CD4-positive, alpha-beta T cell treated with Interleukin-15 for 4 hours (primary cell): ENCODE results near the gene NOLC1.

Experiments
- DNase-seq: peaks from one replicate; pipeline ENCODE4 v3.0.0-alpha.2; 2020; ENCODE audit warnings: low spot score

NOLC1 gene

GRCh38 chr10:102121739-102122372 is 30.3 kb upstream of the NOLC1 start:
- no peak for DNase-seq

- no peak for DNase-seq
These were observed 29.7 kb upstream of the NOLC1 start for GRCh38 chr10:102122450-102122849.

GRCh38 chr10:102123223-102123622 is 29.0 kb upstream of the NOLC1 start:
- DNase-seq, result no peak

GRCh38 chr10:102131286-102132170 is 20.7 kb upstream of the NOLC1 start:
- no peak for DNase-seq

- no peak for DNase-seq
These were observed 20.0 kb upstream of the NOLC1 start for GRCh38 chr10:102132193-102132562.

- DNase-seq, result peak; percentile 97
These were observed 19.4 kb upstream of the NOLC1 start, which contains the start of gene PPRC1 for GRCh38 chr10:102132563-102133372. Gene PPRC1, plus strand, starts transcription at chr10:102133040. Its CDS starts 29 bp downstream, at chr10:102133069.

- peak; percentile 43 for DNase-seq
These were observed 18.6 kb upstream of the NOLC1 start for GRCh38 chr10:102133373-102134195.

- DNase-seq, result no peak
These were observed 17.8 kb upstream of the NOLC1 start for GRCh38 chr10:102134416-102134815.

- no peak for DNase-seq
These were observed 16.1 kb upstream of the NOLC1 start for GRCh38 chr10:102135956-102136526.

GRCh38 chr10:102139281-102140110 is 12.7 kb upstream of the NOLC1 start:
- no peak for DNase-seq

- DNase-seq, result no peak
These were observed 12.0 kb upstream of the NOLC1 start for GRCh38 chr10:102140218-102140617.

- DNase-seq, result no peak
These were observed 11.2 kb upstream of the NOLC1 start for GRCh38 chr10:102140913-102141540.

- no peak for DNase-seq
These were observed 10.5 kb upstream of the NOLC1 start for GRCh38 chr10:102141583-102142107.

- DNase-seq, result no peak
These were observed 5.2 kb upstream of the NOLC1 start for GRCh38 chr10:102146971-102147428.

GRCh38 chr10:102147561-102147960 is 4.6 kb upstream of the NOLC1 start:
- no peak for DNase-seq

GRCh38 chr10:102148275-102148674 is 3.9 kb upstream of the NOLC1 start:
- no peak for DNase-seq

GRCh38 chr10:102150970-102151773 is 1.0 kb upstream of the NOLC1 start:
- DNase-seq, result no peak

- DNase-seq, result no peak
These were observed 329 bp downstream of the NOLC1 start for GRCh38 chr10:102152545-102152890.
